Brain microvascular endothelial cell (primary cell): Measurements from ENCODE around the gene PITPNC1.

ENCODE experiments used
- DNase-seq: peaks from one replicate; pipeline ENCODE4 v3.0.0-alpha.2; 2020
- H3K27ac ChIP-seq: fragments of 250-450 bp; sonication (Bioruptor Pico); 2 replicates; pipeline ENCODE4 v1.5.1; 2020; ENCODE audit warnings: mild to moderate bottlenecking, moderate library complexity
- H3K27me3 ChIP-seq: fragments of 250-450 bp; sonication (Bioruptor Pico); replicated peaks from 2 replicates; pipeline ENCODE4 v1.5.1; 2020; ENCODE audit warnings: mild to moderate bottlenecking
- H3K36me3 ChIP-seq: fragments of 250-450 bp; sonication (Bioruptor Pico); replicated peaks from 2 replicates; pipeline ENCODE4 v1.5.1; 2020; ENCODE audit warnings: mild to moderate bottlenecking
- H3K4me3 ChIP-seq: 2 replicates; pipeline ENCODE4 v1.5.1; 2011; ENCODE audit warnings: low read depth, mild to moderate bottlenecking, control low read depth, low read length, moderate library complexity
- CTCF ChIP-seq: IDR thresholded peaks from 2 replicates; pipeline ENCODE4 v1.5.1; 2011; ENCODE audit warnings: low read depth, mild to moderate bottlenecking, moderate library complexity, low read length, control low read depth, inconsistent platforms; ENCODE audit errors: missing control alignments
- in situ Hi-C: cut with HindIII; loops from 2 replicates; pipeline ENCODE4 v1.10.0; 2017; ENCODE audit warnings: low sequenced_read_pairs, low pct_ligation_motif_present

Gene PITPNC1

GRCh38 chr17:67390646-67391361 is 13.7 kb downstream of the PITPNC1 start:
- Histone ChIP-seq H3K27me3 (no peaks in the 10 kb centered on the region), H3K4me3 (no peak overlapping the region), H3K27ac (peak overlapping the region; percentile 85), H3K36me3 (no peaks in the 10 kb centered on the region)
- in situ Hi-C loops: no loop called here
- TF ChIP-seq CTCF: peak; percentile 13
- DNase-seq: peak; percentile 97

- Histone ChIP-seq H3K4me3 (no peak overlapping the region), H3K27me3 (no peaks in the 10 kb centered on the region), H3K27ac (no peak overlapping the region), H3K36me3 (no peaks in the 10 kb centered on the region)
- no peak for TF ChIP-seq CTCF
- in situ Hi-C loops: no loop called here
- no peak for DNase-seq
Measured at GRCh38 chr17:67392111-67392510, 15.0 kb downstream of the PITPNC1 start.

- no peak for TF ChIP-seq CTCF
- no peak overlapping the region for H3K4me3 ChIP-seq
- H3K36me3 ChIP-seq: no peaks in the 10 kb centered on the region
- in situ Hi-C loops: no loop called here
- no peaks in the 10 kb centered on the region for H3K27me3 ChIP-seq
- DNase-seq: no peak
- no peak overlapping the region for H3K27ac ChIP-seq
Measured at GRCh38 chr17:67393809-67394397, 16.8 kb downstream of the PITPNC1 start.

GRCh38 chr17:67399676-67400075 is 22.6 kb downstream of the PITPNC1 start:
- no peak overlapping the region for H3K4me3 ChIP-seq

GRCh38 chr17:67400193-67400592 is 23.1 kb downstream of the PITPNC1 start:
- no peak for DNase-seq
- H3K36me3 ChIP-seq: no peaks in the 10 kb centered on the region
- no peaks in the 10 kb centered on the region for H3K27me3 ChIP-seq
- no peak overlapping the region for H3K4me3 ChIP-seq
- TF ChIP-seq CTCF: no peak
- in situ Hi-C loops: no loop called here
- no peak overlapping the region for H3K27ac ChIP-seq

More at GRCh38 chr17:67399676-67400075, 22.6 kb downstream of the PITPNC1 start:
- no peak for DNase-seq
- Histone ChIP-seq H3K27ac (no peak overlapping the region), H3K27me3 (no peaks in the 10 kb centered on the region), H3K36me3 (no peaks in the 10 kb centered on the region)
- in situ Hi-C loops: no loop called here
- TF ChIP-seq CTCF: no peak
